Measurements from ENCODE around the gene MEX3A.
"Not testable (repeated sequence)": the region's sequence is repeated elsewhere in the genome, so short reads cannot be mapped to it uniquely, and the experiment has no call there.

Gene MEX3A

DNA sequence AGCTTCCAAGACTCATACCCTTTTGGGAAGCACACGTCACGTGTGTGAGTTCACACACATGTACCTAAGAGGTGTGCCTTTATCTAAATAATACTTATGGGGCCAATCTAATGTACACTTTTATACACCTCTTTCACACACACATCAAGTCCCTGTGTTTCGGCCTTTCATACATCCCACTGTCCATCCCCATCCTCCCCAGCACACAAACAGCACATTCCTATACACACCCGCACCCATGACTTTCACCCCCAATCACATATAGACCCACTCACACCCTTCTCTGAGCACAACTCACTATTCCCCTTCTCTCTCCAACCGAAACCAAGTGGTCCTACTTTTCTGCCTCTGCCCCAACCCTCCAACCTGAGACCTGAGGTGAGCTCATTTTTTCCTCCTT, 3.5 kb downstream of the MEX3A start:
- no peak for DNase-seq (ENCODE audit: low spot score)

DNA sequence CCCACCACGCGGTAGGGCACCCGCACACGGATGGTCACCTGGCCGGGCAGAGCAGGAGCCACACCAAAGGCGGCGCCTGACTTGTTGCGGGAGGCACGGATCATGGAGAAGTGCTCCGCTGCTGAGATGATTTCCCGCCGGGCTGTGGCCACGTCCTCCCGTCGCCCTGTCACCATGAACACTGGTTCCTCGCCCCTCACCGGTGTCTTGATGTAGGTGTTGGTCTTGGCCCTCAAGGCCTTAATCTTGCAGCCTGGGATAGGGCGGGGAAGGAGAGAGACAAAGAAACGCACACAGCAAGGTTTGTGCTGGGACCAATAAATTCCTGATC, 4.9 kb downstream of the MEX3A start:
- no peak for DNase-seq (ENCODE audit: low spot score)

- DNase-seq (ENCODE audit: low spot score): no peak
Measured at GRCh38 chr1:156076609-156077429, 5.4 kb downstream of the MEX3A start.

DNA sequence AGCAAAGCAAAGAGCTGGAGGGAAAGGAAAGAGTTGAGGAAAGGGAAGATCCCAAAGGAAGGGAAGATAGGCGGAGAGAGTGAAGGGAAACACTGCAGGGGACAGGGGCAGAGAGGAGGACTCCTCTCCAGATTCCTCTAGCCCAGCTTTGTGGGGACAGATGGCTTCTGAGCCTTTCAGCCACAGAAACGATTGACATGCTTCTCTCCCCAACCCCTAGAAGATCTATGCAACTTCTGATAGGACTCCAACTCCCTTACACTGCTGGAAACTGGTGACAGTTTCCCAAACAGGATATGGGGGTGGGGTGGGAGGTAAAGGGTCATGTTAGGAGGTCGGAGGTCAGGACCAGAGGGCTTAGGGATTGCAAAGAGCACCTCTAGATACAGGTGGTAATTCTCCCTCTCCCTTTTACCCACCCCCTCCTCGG, 6.5 kb downstream of the MEX3A start:
- DNase-seq (ENCODE audit: low spot score): no peak

DNA sequence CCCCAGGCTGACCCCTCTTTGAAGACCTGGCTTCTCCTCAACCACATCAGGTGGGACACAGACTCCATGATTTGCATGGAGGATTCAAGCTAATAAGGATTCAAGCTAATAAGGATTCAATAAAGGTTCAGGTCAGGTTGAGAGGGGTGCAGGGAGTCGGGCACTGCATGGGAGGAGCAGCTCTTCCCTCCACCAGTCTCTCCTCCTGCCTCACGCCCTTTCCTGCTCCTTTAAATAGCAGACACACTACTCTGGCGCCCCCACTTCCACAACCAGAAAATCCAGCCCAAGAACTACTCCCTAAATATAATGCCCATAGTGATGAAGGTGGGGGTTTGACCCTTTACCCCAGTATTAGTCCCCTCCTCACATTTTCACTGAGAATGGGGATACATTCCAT, 7.1 kb downstream of the MEX3A start:
- no peak for DNase-seq (ENCODE audit: low spot score)

GRCh38 chr1:156074661-156075060, 7.6 kb downstream of the MEX3A start:
- no peak for DNase-seq (ENCODE audit: low spot score)

- DNase-seq (ENCODE audit: low spot score): no peak
Measured at GRCh38 chr1:156073740-156074139, 8.5 kb downstream of the MEX3A start.

- no peak for DNase-seq (ENCODE audit: low spot score)
Measured at GRCh38 chr1:156073110-156073687, 9.1 kb downstream of the MEX3A start.

DNA sequence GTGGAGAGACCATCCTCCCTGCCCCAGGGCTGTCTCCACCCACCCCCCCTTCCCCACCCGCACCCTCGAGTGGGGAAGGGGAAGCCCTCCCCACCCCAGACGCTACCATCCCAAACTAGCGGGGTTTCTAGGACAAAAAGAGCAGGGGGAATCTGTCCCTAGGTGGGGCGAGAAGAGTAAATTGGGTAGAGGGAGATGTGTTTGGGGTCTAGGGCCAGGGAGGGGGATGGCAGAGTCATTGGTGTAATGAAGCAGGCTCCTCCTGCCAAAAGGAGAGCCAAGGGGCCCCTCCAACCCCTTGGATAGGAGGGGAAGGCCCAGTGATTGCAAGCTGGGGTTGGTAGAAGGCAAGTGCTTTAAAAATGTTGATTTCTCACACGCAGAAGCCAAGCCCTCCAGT, 10.0 kb downstream of the MEX3A start:
- DNase-seq (ENCODE audit: low spot score): no peak

GRCh38 chr1:156071332-156071816, 10.9 kb downstream of the MEX3A start:
- DNase-seq (ENCODE audit: low spot score): not testable (repeated sequence)

GRCh38 chr1:156070548-156070947, 11.7 kb downstream of the MEX3A start:
- no peak for DNase-seq (ENCODE audit: low spot score)

GRCh38 chr1:156069490-156070455, 12.5 kb downstream of the MEX3A start:
- no peak for DNase-seq (ENCODE audit: low spot score)

DNA sequence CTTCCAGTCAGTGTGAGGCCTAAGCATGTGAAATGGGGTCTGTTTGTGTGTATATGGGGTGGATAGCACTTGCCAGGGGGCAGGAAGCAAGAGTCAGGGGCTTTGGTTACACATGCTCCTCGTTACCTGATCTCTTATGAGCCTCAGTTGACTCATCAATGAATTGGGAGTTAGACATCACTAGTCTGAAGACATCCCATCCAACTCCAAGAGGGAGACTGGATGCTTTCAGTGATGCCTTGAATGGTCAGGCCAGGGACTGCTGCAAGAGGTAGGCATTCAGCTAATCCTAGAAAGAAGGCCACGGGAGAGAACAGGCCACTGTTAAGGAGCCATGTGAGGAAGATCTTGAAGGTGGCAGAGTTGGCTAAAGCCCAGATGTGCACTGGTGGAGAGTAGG, 15.0 kb downstream of the MEX3A start:
- no peak for DNase-seq (ENCODE audit: low spot score)

DNA sequence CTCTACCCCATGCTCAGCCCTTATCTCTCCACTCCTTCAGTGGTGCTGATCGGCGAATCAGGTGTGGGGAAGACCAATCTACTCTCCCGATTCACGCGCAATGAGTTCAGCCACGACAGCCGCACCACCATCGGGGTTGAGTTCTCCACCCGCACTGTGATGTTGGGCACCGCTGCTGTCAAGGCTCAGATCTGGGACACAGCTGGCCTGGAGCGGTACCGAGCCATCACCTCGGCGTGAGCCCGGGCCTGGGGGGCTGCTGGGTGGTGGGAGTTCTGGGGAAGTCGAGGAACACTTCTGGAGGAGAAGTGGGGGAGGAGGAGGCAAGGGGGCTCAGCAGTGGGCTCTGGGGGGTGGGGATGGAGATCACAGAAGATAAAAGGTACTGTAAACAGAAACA, 16.4 kb downstream of the MEX3A start:
- no peak for DNase-seq (ENCODE audit: low spot score)

DNA sequence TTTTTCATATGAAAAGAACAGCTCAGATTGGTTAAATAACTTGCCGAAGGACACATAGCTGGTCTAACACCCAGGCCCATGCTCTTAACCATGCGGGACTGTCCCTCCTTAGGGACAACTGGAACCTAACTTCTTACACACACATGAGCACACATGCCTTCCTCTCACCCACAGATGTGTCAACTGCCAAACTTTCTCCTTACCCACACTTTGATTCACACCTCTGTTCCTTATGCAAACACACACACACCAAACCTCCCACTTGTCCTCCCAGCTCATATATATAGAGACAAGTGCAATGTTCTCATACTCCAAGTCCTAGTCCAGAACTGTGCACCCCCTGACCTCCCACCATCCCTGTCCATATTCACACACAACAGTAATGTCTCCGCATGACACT, 17.1 kb downstream of the MEX3A start:
- DNase-seq (ENCODE audit: low spot score): no peak

DNA sequence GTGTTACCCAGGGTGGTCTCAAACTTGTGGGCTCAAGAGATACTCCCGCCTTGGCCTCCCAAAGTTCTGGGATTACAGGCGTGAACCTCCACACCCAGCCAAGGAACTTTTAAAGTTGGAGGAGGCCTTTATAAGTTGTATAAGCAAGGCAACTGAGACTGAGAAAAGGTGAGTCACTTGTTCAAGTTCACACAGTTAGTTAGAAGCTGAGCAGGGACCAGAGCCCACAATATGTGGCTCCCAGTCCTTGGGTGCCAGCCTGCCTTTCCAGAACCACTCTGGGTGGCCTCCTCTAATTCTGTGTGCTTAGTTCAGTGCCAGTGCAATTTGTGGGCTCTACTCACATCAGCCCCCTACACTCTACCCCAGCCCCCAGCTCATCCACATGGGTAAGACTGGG, 17.6 kb downstream of the MEX3A start:
- DNase-seq (ENCODE audit: low spot score): no peak

DNA sequence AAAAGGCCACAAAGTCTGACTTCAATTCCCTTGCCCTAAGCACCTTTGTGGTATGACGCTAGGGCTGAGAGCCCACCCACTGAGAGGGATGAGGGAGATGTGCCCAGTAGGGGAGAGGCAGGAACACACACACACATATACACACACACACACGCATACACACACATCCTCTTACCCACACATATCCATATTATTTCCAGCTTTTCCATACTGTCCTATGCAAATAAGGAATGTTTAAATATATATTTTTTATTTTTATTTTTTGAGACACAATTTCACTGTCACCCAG, 18.3 kb downstream of the MEX3A start:
- DNase-seq (ENCODE audit: low spot score): no peak

DNA sequence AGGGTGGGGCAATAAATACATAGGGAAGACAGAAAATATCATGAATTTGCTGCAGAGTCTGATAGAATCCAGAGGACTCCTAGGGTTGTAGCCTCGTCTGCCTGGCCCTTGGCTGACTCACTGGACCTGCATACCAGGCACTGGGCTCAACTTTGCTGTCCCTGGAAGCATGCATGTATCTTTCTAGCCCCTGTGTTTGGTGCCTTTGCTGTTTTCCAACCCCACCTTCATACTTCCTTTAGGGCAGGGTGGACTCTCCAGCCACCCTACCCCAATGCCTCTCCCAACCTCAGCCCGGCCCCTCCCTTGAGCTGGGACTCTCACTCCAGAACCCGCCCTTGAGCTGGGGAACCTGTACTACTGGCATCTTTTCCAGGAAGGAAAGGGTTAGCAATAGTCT, 20.1 kb downstream of the MEX3A start:
- DNase-seq (ENCODE audit: low spot score): no peak

DNA sequence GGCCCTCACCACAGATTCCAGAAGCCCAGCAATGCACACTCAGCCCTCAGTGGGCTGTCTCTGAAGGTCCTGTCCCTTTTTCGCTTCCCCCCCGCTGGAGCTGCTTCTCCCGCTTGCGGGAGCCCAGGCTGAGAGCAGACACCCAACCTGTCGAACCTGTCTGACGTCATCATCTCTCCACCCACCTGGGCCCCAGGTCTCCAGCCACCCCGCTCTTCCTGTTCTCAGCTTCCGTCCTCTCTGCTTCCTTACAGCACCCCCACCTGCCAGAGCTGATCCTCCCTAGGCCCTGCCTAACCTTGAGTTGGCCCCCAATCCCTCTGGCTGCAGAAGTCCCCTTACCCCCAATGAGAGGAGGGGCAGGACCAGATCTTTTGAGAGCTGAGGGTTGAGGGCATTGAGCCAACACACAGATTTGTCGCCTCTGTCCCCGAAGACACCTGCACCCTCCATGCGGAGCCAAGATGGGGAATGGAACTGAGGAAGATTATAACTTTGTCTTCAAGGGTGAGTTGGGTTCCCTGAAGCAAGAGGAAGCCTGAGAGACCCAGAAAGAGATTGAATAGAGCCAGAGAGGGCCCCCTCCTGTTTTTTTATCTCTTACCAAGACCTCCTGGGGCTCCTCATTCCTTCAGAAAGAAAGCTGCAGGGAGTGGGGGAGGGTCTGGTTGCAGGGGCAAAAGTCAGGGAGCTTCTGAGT, 21.2 kb downstream of the MEX3A start, which contains the start of gene RAB25:
Gene RAB25 (plus strand): TSS at position 224 of the 700 bp plus-strand sequence. CDS start 241 bp downstream, at position 465.
- DNase-seq (ENCODE audit: low spot score): no peak

- no peak for DNase-seq (ENCODE audit: low spot score)
Measured at GRCh38 chr1:156056326-156056849, 25.9 kb downstream of the MEX3A start.

- no peak for DNase-seq (ENCODE audit: low spot score)
Measured at GRCh38 chr1:156055281-156056048, 26.8 kb downstream of the MEX3A start.
